HEK293 (cell line): Measurements from ENCODE around the gene ESM1.

ENCODE experiments used
- YY1 ChIP-seq: fragments of 450-650 bp; formaldehyde crosslinking; IDR thresholded peaks from 2 replicates; pipeline ENCODE4 v1.5.1; 2018; ENCODE audit warnings: missing biosample characterization, missing genetic modification characterization
- ZNF24 ChIP-seq: fragments of 450-650 bp; formaldehyde crosslinking; IDR thresholded peaks from 2 replicates; pipeline ENCODE4 v1.5.1; 2016; ENCODE audit warnings: missing biosample characterization, missing genetic modification characterization
- ZNF391 ChIP-seq: fragments of 450-650 bp; formaldehyde crosslinking; IDR thresholded peaks from 2 replicates; pipeline ENCODE4 v1.5.1; 2016; ENCODE audit warnings: low read depth, missing biosample characterization, missing genetic modification characterization, borderline replicate concordance
- ZNF510 ChIP-seq: fragments of 450-650 bp; formaldehyde crosslinking; IDR thresholded peaks from 2 replicates; pipeline ENCODE4 v1.5.1; 2018; ENCODE audit warnings: mild to moderate bottlenecking, missing genetic modification characterization, missing biosample characterization; ENCODE audit not compliant: insufficient replicate concordance
- ZNF560 ChIP-seq: fragments of 450-650 bp; formaldehyde crosslinking; IDR thresholded peaks from 2 replicates; pipeline ENCODE4 v1.5.1; 2017; ENCODE audit warnings: missing biosample characterization, missing genetic modification characterization, borderline replicate concordance
- ZNF610 ChIP-seq: fragments of 450-650 bp; formaldehyde crosslinking; IDR thresholded peaks from 2 replicates; pipeline ENCODE4 v1.5.1; 2016; ENCODE audit warnings: missing biosample characterization, missing genetic modification characterization, borderline replicate concordance
- TF ChIP-seq, protein P1 (sequence below): fragments of 450-650 bp; formaldehyde crosslinking; IDR thresholded peaks from 2 replicates; pipeline ENCODE4 v1.5.1; 2016; ENCODE audit warnings: missing biosample characterization, missing genetic modification characterization

DNA sequence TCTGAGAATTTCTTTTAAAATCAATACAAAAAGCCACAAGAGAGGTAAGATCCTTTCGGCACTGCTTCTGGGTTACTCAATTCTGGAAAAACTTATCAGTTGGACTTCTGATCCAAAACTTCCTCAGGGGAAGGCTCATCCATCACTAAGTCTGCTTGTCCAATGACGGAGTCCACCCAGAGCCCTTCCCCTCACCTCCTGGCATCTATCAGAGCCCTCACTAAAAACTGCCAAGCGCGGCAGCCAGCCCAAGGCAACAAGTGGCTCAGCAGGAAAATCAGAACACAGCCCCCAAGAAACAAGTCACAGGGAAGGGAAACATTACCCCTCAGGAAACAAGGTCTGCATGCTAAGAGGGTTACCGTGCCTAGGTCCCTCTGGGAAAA, 869 bp upstream of the ESM1 start:
- TF ChIP-seq, protein P1, sequence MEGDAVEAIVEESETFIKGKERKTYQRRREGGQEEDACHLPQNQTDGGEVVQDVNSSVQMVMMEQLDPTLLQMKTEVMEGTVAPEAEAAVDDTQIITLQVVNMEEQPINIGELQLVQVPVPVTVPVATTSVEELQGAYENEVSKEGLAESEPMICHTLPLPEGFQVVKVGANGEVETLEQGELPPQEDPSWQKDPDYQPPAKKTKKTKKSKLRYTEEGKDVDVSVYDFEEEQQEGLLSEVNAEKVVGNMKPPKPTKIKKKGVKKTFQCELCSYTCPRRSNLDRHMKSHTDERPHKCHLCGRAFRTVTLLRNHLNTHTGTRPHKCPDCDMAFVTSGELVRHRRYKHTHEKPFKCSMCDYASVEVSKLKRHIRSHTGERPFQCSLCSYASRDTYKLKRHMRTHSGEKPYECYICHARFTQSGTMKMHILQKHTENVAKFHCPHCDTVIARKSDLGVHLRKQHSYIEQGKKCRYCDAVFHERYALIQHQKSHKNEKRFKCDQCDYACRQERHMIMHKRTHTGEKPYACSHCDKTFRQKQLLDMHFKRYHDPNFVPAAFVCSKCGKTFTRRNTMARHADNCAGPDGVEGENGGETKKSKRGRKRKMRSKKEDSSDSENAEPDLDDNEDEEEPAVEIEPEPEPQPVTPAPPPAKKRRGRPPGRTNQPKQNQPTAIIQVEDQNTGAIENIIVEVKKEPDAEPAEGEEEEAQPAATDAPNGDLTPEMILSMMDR = no peak
- no peak for TF ChIP-seq YY1 (tag by site-specific recombination)
- no peak for TF ChIP-seq ZNF24 (tag by site-specific recombination)
- TF ChIP-seq ZNF560 (tag by site-specific recombination) = no peak
- no peak for TF ChIP-seq ZNF510 (tag by site-specific recombination)
- TF ChIP-seq ZNF391 = no peak
- no peak for TF ChIP-seq ZNF610
